GM18520 (cell line): Measurements from ENCODE around the gene BAG5.

Experiments used
- ATAC-seq: cut with Tn5 transposase; IDR thresholded peaks from one replicate; pipeline ENCODE4 v1.9.1; 2021; ENCODE audit not compliant: unreplicated experiment

The BAG5 gene

DNA sequence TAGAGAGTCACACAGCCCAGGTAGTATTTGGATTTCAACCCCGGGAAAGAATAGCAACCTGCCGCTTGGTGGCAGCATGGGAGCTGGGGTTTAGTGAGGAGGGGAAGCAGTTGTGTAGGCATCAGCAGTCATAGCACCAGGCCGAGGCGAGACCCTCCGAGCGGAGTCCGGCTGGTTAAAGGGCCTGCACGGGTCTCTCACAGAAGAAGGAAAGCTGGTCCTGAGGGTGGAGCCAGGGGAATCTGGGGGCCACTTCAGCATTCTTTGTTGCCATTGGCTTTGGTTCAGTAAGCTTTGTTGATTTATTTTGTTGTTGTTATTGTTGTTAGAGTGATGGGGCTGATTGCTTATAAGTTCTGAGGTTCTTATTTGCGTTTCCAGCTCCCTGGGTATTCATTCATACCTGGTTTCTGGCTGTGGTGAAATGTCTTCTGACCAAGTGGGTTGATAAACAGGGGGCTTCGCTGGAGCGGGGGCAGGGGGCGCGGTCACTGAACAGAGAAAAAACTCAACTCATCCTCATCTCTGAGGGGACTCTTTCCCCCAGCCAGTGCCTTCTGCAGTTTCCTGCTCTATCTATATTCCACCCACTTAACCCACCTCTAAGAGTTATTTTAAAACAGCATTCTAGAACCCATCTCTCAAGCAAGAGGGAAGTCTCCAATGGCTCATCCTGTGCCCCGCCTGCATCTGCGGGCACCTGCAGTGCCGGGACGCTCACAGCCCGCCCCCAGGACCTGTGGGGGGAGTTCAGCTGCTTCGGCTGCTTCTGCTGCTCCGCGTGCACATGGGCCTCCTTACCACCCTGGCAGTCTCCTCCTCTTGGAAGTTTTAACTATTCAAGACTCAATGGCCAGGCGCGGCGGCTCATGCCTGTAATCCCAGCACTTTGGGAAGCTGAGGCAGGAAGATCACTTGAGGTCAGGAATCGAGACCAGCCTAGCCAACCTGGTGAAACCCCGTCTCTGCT lies 51.4 kb downstream of the BAG5 start:
- ATAC-seq: no peak

DNA sequence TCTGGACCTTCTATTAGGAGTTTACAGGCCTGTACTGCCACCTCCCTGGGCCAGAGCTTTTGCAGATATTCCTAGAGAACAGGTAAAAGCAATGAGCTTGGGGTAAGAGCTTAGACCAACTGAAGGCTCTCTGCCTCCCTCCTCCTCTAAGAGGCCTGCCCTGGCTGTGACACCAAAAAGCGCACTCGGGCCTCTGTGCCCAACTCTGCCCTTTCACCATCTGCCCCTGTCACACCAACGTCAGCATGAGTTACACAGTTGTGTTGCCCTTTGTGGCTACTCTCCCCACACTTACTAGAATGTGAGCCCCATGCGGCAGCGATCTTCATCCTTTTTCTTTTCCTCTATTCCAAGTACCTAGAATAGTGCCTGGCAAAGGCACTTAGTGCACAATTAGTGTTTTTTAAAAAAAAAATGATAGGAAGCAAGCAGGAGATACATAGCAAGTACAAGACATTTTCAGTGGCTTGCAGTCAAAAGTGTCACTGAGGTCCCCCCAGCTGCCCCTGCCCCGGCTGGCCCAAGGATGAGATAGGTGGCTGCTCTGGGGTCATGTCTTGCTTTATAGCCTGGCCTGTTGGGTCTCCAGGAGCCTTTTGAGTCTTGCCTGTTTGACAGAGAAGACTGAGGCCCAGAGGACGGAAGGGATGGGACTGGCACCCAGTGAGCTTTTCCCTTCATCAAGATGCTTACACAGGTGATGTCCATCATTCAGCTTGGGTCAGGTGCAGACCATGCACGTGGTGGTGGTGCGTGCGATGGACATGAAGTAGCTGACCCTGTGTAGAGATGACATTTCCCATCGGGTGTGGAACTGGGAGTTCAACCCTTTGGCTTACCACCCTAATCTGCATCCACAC lies 52.4 kb downstream of the BAG5 start:
- ATAC-seq: no peak

GRCh38 chr14:103508521-103509329 lies 53.7 kb downstream of the BAG5 start:
- ATAC-seq: no peak

GRCh38 chr14:103507751-103508150 lies 54.7 kb downstream of the BAG5 start:
- ATAC-seq: no peak
